SU-DHL-6 (cell line): ENCODE results near the gene KCNAB2.

Source experiments
- CTCF ChIP-seq: fragments of 200-600 bp; sonication (generic); IDR thresholded peaks from one replicate; pipeline ENCODE4 v1.5.1; 2017; ENCODE audit warnings: antibody characterized with exemption, mild to moderate bottlenecking, low read length, moderate library complexity; ENCODE audit not compliant: insufficient read depth, poor library complexity, severe bottlenecking
- EZH2phosphoT487 ChIP-seq: fragments of 200-600 bp; sonication (generic), shearing (Covaris generic); conservative IDR thresholded peaks from 2 replicates; pipeline ENCODE4 v1.6.1; 2018; ENCODE audit warnings: mild to moderate bottlenecking, antibody characterized with exemption, low read length, moderate library complexity, mixed read lengths

- TF ChIP-seq CTCF (no peak), EZH2phosphoT487 (no peak)
Measured at GRCh38 chr1:6130596-6130995, 84.9 kb downstream of the KCNAB2 start.
